Tibial artery (tissue), 4 donors: ENCODE measurements around the gene SHC2.

ENCODE experiments used
- DNase-seq, 2 donors: peaks; one replicate each; pipeline ENCODE4 v3.0.0-alpha.2; 2019
- H3K27ac ChIP-seq, 2 donors: fragments of 200-600 bp; sonication (generic) in 1 of 2; 1 replicate in 1 of 2; 2 replicates in 1 of 2; pipeline ENCODE4 v1.5.1; 2018 to 2019; ENCODE audit warnings: mild to moderate bottlenecking in 1 of 2
- H3K27me3 ChIP-seq, 2 donors: fragments of 200-600 bp; sonication (generic) in 1 of 2; one replicate each; pipeline versions ENCODE4 v1.5.1 to v1.6.0; 2016 to 2019
- H3K36me3 ChIP-seq, 3 donors: fragments of 200-600 bp; sonication (generic) in 2 of 3; one replicate each; pipeline ENCODE4 v1.5.1; 2016 to 2019; ENCODE audit warnings: mild to moderate bottlenecking in 2 of 3
- H3K4me1 ChIP-seq, 4 donors: fragments of 200-600 bp; sonication (generic) in 2 of 4; 1 replicate in 3 of 4; 2 replicates in 1 of 4; pipeline ENCODE4 v1.5.1; 2016 to 2019
- H3K4me3 ChIP-seq, 2 donors: fragments of 200-600 bp; sonication (generic) in 1 of 2; 1 replicate in 1 of 2; 2 replicates in 1 of 2; pipeline ENCODE4 v1.5.1; 2018 to 2019; ENCODE audit warnings: mild to moderate bottlenecking in 2 of 2
- H3K9me3 ChIP-seq, 3 donors: fragments of 200-600 bp; sonication (generic) in 1 of 3; one replicate each; pipeline ENCODE4 v1.5.1; 2016 to 2019
- CTCF ChIP-seq, 2 experiments: fragments of 200-600 bp in 1 of 2; fragments of 450-650 bp in 1 of 2; IDR thresholded peaks; one replicate each; pipeline ENCODE4 v1.5.1; 2017 to 2019; ENCODE audit warnings: antibody characterized with exemption in 2 of 2, mild to moderate bottlenecking in 1 of 2, moderate library complexity in 1 of 2
- intact Hi-C: fragments of 100-400 bp; cut with DNase I; formaldehyde crosslinking; loops from one replicate; pipeline ENCODE4 v1.15.0; 2023; ENCODE audit warnings: low total_unique reads

Gene SHC2

GRCh38 chr19:374183-374885 lies 86.5 kb downstream of the SHC2 start:
- Histone ChIP-seq H3K36me3 (no peaks in the 10 kb centered on the region), H3K4me3 (no peak overlapping the region), H3K4me1 (no peaks in the 10 kb centered on the region), H3K9me3 (no peaks in the 10 kb centered on the region), H3K27me3 (peaks cover 0 to 40% of the 10 kb centered on the region in 2 donors), H3K27ac (no peak overlapping the region)
- DNase-seq = no peak
- intact Hi-C loops = no loop called here
- TF ChIP-seq CTCF (IDR thresholded peaks at IDR 0.05) = no peak

GRCh38 chr19:373391-374182 lies 87.2 kb downstream of the SHC2 start:
- H3K27ac ChIP-seq = no peak overlapping the region
- TF ChIP-seq CTCF (IDR thresholded peaks at IDR 0.05) = no peak
- H3K4me3 ChIP-seq = no peak overlapping the region
- intact Hi-C loops = no loop called here
- H3K36me3 ChIP-seq = no peaks in the 10 kb centered on the region
- peaks cover 0 to 42% of the 10 kb centered on the region in 2 donors for H3K27me3 ChIP-seq
- no peaks in the 10 kb centered on the region for H3K4me1 ChIP-seq
- DNase-seq = no peak
- no peaks in the 10 kb centered on the region for H3K9me3 ChIP-seq

GRCh38 chr19:372306-372890 lies 88.4 kb downstream of the SHC2 start:
- Histone ChIP-seq H3K4me1 (no peaks in the 10 kb centered on the region), H3K27ac (no peak overlapping the region), H3K4me3 (no peak overlapping the region), H3K36me3 (no peaks in the 10 kb centered on the region), H3K27me3 (peaks cover 0 to 53% of the 10 kb centered on the region in 2 donors), H3K9me3 (no peaks in the 10 kb centered on the region)
- intact Hi-C loops = no loop called here
- DNase-seq = no peak
- TF ChIP-seq CTCF (IDR thresholded peaks at IDR 0.05) = no peak

- no peak for TF ChIP-seq CTCF (IDR thresholded peaks at IDR 0.05)
- peaks cover 0 to 60% of the 10 kb centered on the region in 2 donors for H3K27me3 ChIP-seq
These were observed 89.2 kb downstream of the SHC2 start for GRCh38 chr19:371501-372168.

GRCh38 chr19:370641-371330 lies 90.0 kb downstream of the SHC2 start:
- peaks cover 0 to 64% of the 10 kb centered on the region in 2 donors for H3K27me3 ChIP-seq

More at GRCh38 chr19:371501-372168, 89.2 kb downstream of the SHC2 start:
- no peaks in the 10 kb centered on the region for H3K4me1 ChIP-seq
- no peak overlapping the region for H3K27ac ChIP-seq
- DNase-seq = no peak
- intact Hi-C loops = no loop called here
- no peak overlapping the region for H3K4me3 ChIP-seq
- H3K9me3 ChIP-seq = no peaks in the 10 kb centered on the region
- H3K36me3 ChIP-seq = no peaks in the 10 kb centered on the region

More at GRCh38 chr19:370641-371330, 90.0 kb downstream of the SHC2 start:
- no peaks in the 10 kb centered on the region for H3K36me3 ChIP-seq
- no peaks in the 10 kb centered on the region for H3K4me1 ChIP-seq
- H3K4me3 ChIP-seq = no peak overlapping the region
- TF ChIP-seq CTCF (IDR thresholded peaks at IDR 0.05) = no peak
- no peak for DNase-seq
- no peak overlapping the region for H3K27ac ChIP-seq
- H3K9me3 ChIP-seq = no peaks in the 10 kb centered on the region
- intact Hi-C loops = no loop called here
